PC-3 (cell line): ENCODE data around the gene B4GALT3. TPM values are rescaled to one million over a fixed set of nuclear protein-coding genes. Genes with fewer than 3 reads are reported as not detected.
A peak's percentile ranks its signal among the peaks of the same experiment; 100 is the strongest.

ENCODE experiments used
- ATAC-seq: fragments of 200-7000 bp; cut with Tn5 transposase; 2 replicates; pipeline ENCODE4 v1.9.1; 2020; ENCODE audit warnings: mild to moderate bottlenecking, moderate library complexity
- BruUV-seq: library from RNA; stranded (reverse); fragments of 400-500 nt; replicated peaks from 2 replicates; lab custom pipeline; 2021; lab: Mats Ljungman, UMichigan
- CTCF ChIA-PET: fragments of 300-600 bp; sonication (Branson Sonifier 250); formaldehyde crosslinking; loops from one replicate; lab custom pipeline; 2022; ENCODE audit warnings: antibody characterized with exemption; lab: Charles Lee
- POLR2A ChIA-PET: fragments of 300-600 bp; sonication (Branson Sonifier 250); formaldehyde crosslinking; loops from one replicate; lab custom pipeline; 2022; ENCODE audit warnings: antibody characterized with exemption; ENCODE audit not compliant: unreplicated experiment; lab: Charles Lee
- DNase-seq: peaks from one replicate; pipeline ENCODE4 v3.0.0-alpha.2; 2015
- H2AFZ ChIP-seq: fragments of 300-600 bp; sonication (generic); 2 replicates; pipeline ENCODE4 v1.6.0; 2016; ENCODE audit warnings: antibody characterized with exemption, low read length
- H3F3A ChIP-seq: fragments of 300-600 bp; sonication (generic); one replicate; pipeline ENCODE4 v1.6.0; 2017; ENCODE audit warnings: antibody characterized with exemption, low read length, control low read depth, mild to moderate bottlenecking; ENCODE audit not compliant: unreplicated experiment
- H3K27ac ChIP-seq: fragments of 300-600 bp; sonication (generic); 2 replicates; pipeline ENCODE4 v1.5.1; 2016; ENCODE audit warnings: mild to moderate bottlenecking, low read length
- H3K27me3 ChIP-seq: fragments of 300-600 bp; sonication (generic); 2 replicates; pipeline ENCODE4 v1.6.1; 2016; ENCODE audit warnings: low read length, mixed read lengths
- H3K36me3 ChIP-seq: fragments of 300-600 bp; sonication (generic); 2 replicates; pipeline ENCODE4 v1.6.1; 2016; ENCODE audit warnings: low read depth, mixed run types, low read length, mixed read lengths
- H3K4me1 ChIP-seq: fragments of 300-600 bp; sonication (generic); 2 replicates; pipeline ENCODE4 v1.5.1; 2016; ENCODE audit warnings: low read length; ENCODE audit not compliant: insufficient read depth
- H3K4me2 ChIP-seq: fragments of 300-600 bp; sonication (generic); 2 replicates; pipeline ENCODE4 v1.6.0; 2016; ENCODE audit warnings: low read length
- H3K4me3 ChIP-seq: fragments of 300-600 bp; sonication (generic); 2 replicates; pipeline ENCODE4 v1.5.1; 2016; ENCODE audit warnings: mild to moderate bottlenecking, low read length, mixed read lengths
- H3K79me2 ChIP-seq: fragments of 300-600 bp; sonication (generic); 2 replicates; pipeline ENCODE4 v1.6.1; 2017; ENCODE audit warnings: low read length, mixed read lengths
- H3K9ac ChIP-seq: fragments of 300-600 bp; sonication (generic); 2 replicates; pipeline ENCODE4 v1.6.0; 2016; ENCODE audit warnings: mild to moderate bottlenecking, low read length
- H3K9me2 ChIP-seq: fragments of 300-600 bp; sonication (generic); replicated peaks from 2 replicates; pipeline ENCODE4 v1.6.1; 2016; ENCODE audit warnings: mixed run types, low read length, mixed read lengths
- H3K9me3 ChIP-seq: fragments of 300-600 bp; sonication (generic); 2 replicates; pipeline ENCODE4 v1.6.1; 2016; ENCODE audit warnings: low read length, mixed read lengths
- H4K20me1 ChIP-seq: fragments of 300-600 bp; sonication (generic); 2 replicates; pipeline ENCODE4 v1.6.1; 2016; ENCODE audit warnings: low read length, mixed read lengths
- CTCF ChIP-seq: fragments of 300-600 bp; sonication (generic); conservative IDR thresholded peaks from 2 replicates; pipeline ENCODE4 v1.5.1; 2017; ENCODE audit warnings: antibody characterized with exemption, low read depth, mild to moderate bottlenecking, low read length
- EZH2 ChIP-seq: fragments of 300-600 bp; sonication (generic); IDR thresholded peaks from one replicate; pipeline ENCODE4 v1.6.1; 2017; ENCODE audit warnings: antibody characterized with exemption, mild to moderate bottlenecking, low read length; ENCODE audit not compliant: unreplicated experiment
- EZH2phosphoT487 ChIP-seq: fragments of 300-600 bp; sonication (generic); IDR thresholded peaks from 2 replicates; pipeline ENCODE4 v1.6.1; 2018; ENCODE audit warnings: mild to moderate bottlenecking, antibody characterized with exemption, low read length, borderline replicate concordance
- intact Hi-C: fragments of 100-400 bp; cut with micrococcal nuclease; formaldehyde crosslinking; loops from 2 replicates; pipeline ENCODE4 v1.9.0; 2023
- total RNA-seq: library from RNA; depleted of rRNA; stranded (reverse); fragments of >200 nt; gene quantifications from 2 replicates; pipeline ENCODE4 v1.2.3, GENCODE V29; 2014

Gene B4GALT3
- total RNA-seq, 1 experiment from 2014 or later: 85.4 TPM

DNA sequence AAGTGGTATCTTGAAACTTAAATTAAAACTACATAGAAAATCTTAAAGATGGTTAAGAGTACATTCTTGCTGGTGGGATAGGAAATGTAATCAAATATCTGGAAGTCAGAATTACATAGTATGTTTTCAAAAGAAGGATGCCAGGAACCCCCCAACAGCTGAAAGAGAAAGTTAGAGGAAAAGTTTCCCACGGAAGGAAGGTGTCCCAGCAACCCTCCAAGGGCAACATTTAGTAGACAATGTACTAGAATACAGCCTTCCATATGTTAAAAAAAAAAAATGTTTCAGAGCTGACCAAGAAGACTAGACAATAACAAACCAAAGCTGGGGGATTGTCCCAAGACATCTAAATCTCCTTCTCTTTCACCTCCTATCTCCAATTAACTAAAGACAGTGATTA lies 47.0 kb downstream of the B4GALT3 start:
- DNase-seq: no peak
- Histone ChIP-seq H3K9me2 (no peaks in the 10 kb centered on the region), H3F3A (peaks cover 5% of the 10 kb centered on the region), H3K79me2 (peaks cover 87% of the 10 kb centered on the region), H3K4me1 (peaks cover 18% of the 10 kb centered on the region), H3K36me3 (peaks cover 31% of the 10 kb centered on the region), H3K9ac (no peak overlapping the region), H3K4me3 (peak overlapping the region; percentile 90; the same call in 1 of the 2 replicates), H3K27ac (no peak overlapping the region), H3K4me2 (peak overlapping the region; percentile 98), H3K27me3 (no peaks in the 10 kb centered on the region), H2AFZ (no peak overlapping the region), H3K9me3 (no peaks in the 10 kb centered on the region), H4K20me1 (no peaks in the 10 kb centered on the region)
- ATAC-seq: no peak
- intact Hi-C loops: no loop called here
- TF ChIP-seq CTCF: no peak
- ChIA-PET POLR2A (interaction anchor here (0.6 kb wide), 1 partner anchor 109 kb away, joined by 11 read pairs; the partner anchor contains the start of gene F11R), CTCF (no interaction called here)
- BruUV-seq: no TSS peak

- Histone ChIP-seq H3K9me2 (no peaks in the 10 kb centered on the region), H3K9me3 (no peaks in the 10 kb centered on the region), H3K9ac (no peak overlapping the region), H3K36me3 (peaks cover 42% of the 10 kb centered on the region), H3K27ac (no peak overlapping the region), H3K4me2 (no peak overlapping the region), H3K4me3 (no peak overlapping the region), H2AFZ (no peak overlapping the region), H3K4me1 (peaks cover 18% of the 10 kb centered on the region), H3F3A (peaks cover 5% of the 10 kb centered on the region), H3K79me2 (peaks cover 78% of the 10 kb centered on the region), H3K27me3 (no peaks in the 10 kb centered on the region), H4K20me1 (no peaks in the 10 kb centered on the region)
- DNase-seq (no peak), ATAC-seq (no peak)
- intact Hi-C loops: no loop called here
- no peak for TF ChIP-seq EZH2
- TF ChIP-seq EZH2phosphoT487: no peak
- no peak for TF ChIP-seq CTCF
- no TSS peak for BruUV-seq
- CTCF ChIA-PET: no interaction called here
- POLR2A ChIA-PET: interaction anchor here (0.6 kb wide), 1 partner anchor 253 kb away, joined by 3 read pairs; no protein-coding TSS in a partner anchor
Observed at GRCh38 chr1:161128591-161129420, 48.5 kb downstream of the B4GALT3 start.

DNA sequence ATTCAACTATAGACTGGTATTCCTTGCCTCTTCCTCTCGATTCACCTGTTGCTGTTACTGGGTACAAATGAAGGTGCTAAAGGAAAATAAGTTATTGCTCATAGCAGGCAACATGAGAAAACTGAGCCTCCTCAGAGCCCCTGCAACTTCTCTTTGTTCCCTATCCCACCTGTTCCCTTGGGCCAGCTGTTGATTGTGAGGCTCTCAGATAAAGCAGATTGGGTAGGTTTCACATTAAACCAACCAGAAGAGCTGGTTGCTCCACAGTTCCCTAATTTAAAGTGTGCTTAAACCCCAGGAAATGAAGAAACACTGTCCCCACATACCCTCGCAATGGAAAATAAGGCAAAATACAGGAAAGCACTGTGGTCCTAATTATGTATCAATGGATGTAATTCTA lies 49.7 kb downstream of the B4GALT3 start:
- no peaks in the 10 kb centered on the region for H3K9me2 ChIP-seq
- peaks cover 69% of the 10 kb centered on the region for H3K79me2 ChIP-seq
- H3K27ac ChIP-seq: no peak overlapping the region
- H3K4me2 ChIP-seq: no peak overlapping the region
- no peaks in the 10 kb centered on the region for H3K9me3 ChIP-seq
- no TSS peak for BruUV-seq
- ChIA-PET CTCF (no interaction called here), POLR2A (interaction anchor here (0.7 to 0.8 kb wide), 2 partner anchors 90 to 107 kb away, joined by 3 read pairs; partner anchors contain the start of gene F11R)
- H3K27me3 ChIP-seq: no peaks in the 10 kb centered on the region
- TF ChIP-seq EZH2phosphoT487: no peak
- no peak for TF ChIP-seq EZH2
- no peak for TF ChIP-seq CTCF
- no peaks in the 10 kb centered on the region for H3F3A ChIP-seq
- H3K4me1 ChIP-seq: peaks cover 18% of the 10 kb centered on the region
- no peak overlapping the region for H3K9ac ChIP-seq
- DNase-seq (no peak), ATAC-seq (no peak)
- intact Hi-C loops: no loop called here
- no peak overlapping the region for H2AFZ ChIP-seq
- no peaks in the 10 kb centered on the region for H4K20me1 ChIP-seq
- H3K36me3 ChIP-seq: peaks cover 50% of the 10 kb centered on the region
- no peak overlapping the region for H3K4me3 ChIP-seq
